GM12872 (cell line): Measurements from ENCODE around the gene AP3D1.

Source experiments
- CTCF ChIP-seq: IDR thresholded peaks from 3 replicates; pipeline ENCODE4 v1.5.1; 2011; ENCODE audit warnings: low read depth, mild to moderate bottlenecking, low read length, moderate library complexity; ENCODE audit not compliant: insufficient read depth

Gene AP3D1

GRCh38 chr19:2194513-2195078 is 43.2 kb upstream of the AP3D1 start:
- TF ChIP-seq CTCF: no peak

DNA sequence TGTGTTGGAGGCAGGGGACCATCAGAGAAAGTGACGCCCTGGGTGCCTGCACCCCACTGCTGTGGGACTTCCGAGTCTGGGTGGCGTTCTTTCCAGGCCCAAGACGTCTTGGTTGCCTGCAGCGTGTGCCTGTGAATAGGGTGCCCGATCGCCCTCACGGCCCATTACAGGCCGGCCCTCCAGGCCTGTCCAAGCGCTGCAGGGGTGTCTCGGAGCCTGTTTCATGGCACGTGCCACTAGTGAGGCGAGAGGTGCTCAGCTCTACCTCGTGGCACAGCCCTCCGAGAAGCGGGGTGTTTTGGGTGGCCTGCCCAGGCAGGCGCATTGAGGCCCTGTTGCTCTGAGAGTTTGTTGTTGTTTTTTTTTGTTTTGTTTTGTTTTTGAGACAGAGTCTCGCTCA is 42.4 kb upstream of the AP3D1 start:
- no peak for TF ChIP-seq CTCF

DNA sequence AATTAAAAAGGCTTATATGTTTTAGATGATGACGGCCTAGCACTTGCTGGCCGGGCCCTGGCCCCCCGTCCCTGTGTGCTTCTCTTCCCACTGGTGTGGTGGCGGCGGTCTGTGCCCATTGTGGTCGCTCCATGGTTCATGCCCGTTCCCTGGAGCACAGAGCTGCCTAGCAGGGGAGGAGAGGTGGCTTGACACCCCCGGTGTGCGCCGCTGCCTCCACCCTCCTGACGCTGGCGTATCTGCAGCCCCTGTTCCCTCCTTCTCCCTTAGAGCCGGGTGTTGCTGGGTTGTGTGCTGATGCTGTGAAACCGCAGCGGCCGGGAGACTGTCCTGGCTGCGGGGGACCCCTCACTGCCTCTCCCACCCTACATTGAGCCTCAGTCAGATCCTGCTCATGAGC is 41.5 kb upstream of the AP3D1 start:
- TF ChIP-seq CTCF: no peak

DNA sequence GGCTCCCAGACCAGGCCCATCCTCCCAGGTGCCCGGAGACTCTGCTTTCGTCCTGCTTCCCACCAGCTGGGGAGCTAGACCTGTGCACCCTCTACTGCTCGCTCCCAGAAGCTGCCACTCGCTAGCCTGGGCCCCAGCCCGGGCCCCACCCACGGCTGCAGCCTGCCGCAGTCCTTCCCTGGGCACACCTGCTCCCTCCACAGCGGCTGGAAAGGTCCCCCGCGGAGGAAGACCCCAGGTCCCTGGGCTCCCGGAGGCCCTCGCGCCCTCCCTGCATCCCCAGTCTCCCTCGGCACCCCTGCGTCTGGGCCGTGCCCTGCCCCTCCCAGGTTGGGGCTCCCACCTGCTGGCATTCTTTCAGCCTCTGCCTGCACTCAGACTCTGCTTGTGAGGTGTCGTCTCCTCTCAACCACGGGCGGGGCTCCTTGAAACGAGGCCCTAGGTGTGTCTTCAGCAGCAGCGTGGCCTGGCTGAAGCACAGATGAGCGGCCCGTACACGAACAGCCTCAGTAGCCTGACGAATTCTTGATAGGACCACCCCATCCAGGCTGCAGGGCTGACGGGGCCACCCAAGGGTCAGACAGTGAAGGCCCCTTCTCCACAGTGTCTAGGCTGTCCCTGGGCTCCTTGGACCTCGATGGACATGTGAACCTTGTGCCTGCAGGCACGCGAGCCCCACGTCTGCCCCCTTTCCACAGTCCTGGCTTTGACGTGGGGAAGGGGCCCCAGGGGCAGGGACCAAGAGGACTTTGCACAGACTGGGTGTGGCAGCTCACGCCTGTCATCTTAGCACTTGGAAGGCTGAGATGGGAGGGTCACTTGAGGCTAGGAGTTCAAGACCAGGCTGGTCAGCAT is 40.3 kb upstream of the AP3D1 start:
- no peak for TF ChIP-seq CTCF

DNA sequence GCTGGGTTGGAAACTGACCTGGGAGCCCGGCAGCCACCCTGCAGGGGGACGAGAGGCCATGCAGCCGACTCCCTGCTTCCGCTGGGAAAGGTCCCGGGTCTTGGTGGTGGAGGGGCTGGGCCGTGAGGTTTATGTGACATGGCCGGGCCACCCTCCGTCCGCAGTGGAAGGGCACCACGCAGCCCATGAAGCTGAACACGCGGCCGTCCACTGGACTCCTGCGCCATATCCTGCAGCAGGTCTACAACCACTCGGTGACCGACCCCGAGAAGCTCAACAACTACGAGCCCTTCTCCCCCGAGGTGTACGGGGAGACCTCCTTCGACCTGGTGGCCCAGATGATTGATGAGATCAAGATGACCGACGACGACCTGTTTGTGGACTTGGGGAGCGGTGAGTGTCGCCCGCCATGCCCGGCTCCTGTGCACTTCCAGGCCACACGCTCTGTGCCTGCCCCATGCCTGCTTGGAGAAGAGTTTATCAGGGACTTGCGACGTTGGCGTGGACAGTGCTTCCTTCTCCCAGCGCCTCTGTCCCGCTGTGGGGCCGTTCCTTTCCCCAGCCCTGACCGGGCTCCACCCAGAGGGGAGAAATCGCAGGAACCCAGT is 39.6 kb upstream of the AP3D1 start:
- TF ChIP-seq CTCF: no peak

- no peak for TF ChIP-seq CTCF
Observed at GRCh38 chr19:2189880-2190279, 38.5 kb upstream of the AP3D1 start.

DNA sequence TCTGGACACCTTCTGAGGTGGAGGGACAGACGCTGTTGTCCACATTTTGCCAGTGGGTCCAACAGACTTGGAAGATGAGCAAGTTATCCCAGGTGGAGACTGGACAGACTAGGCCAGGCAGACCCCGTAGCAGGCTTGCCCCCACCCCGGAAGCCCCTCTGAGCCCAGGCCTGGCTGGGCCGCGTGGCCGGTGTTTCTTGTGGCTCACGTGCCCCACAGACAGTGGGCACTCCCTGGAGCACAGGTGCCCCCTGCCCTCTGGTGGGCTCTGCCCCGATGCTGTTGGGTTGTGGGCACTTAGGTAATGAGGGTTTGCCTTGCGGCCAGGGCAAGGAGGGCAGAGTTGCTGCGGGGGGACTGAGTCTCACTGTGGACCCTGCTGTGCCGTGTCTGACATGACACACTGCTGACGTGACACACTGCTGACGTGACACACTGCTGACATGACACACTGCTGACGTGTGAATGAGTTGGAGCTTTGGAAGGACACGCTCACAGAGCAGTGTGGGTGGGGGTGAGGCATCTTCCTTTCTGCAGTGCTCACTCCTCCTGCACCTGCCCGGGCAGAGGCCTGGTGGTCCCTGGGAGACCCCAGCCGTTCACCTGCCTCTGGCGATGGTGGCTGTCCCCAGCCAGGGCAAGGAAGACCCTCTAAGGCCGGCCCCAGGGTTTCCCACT is 37.5 kb upstream of the AP3D1 start:
- no peak for TF ChIP-seq CTCF
